Ovary (tissue), 9 donors: Measurements from ENCODE around the gene SLC22A2. TPM values are rescaled to one million over a fixed set of nuclear protein-coding genes. Genes with fewer than 3 reads are reported as not detected.

Source experiments
- DNase-seq, 5 donors: peaks; one replicate each; pipeline ENCODE4 v3.0.0-alpha.2; 2019 to 2020
- H3K27ac ChIP-seq, 2 donors: fragments of 200-600 bp; one replicate each; pipeline versions ENCODE4 v1.5.1 to v1.8.0; 2019 to 2022
- H3K27me3 ChIP-seq: fragments of 200-600 bp; one replicate; pipeline ENCODE4 v1.8.0; 2022
- H3K36me3 ChIP-seq: fragments of 200-600 bp; sonication (generic); one replicate; pipeline ENCODE4 v1.5.1; 2019
- H3K4me1 ChIP-seq: one replicate; pipeline ENCODE4 v1.8.1; 2013; ENCODE audit warnings: mild to moderate bottlenecking, moderate library complexity; ENCODE audit not compliant: insufficient read depth
- H3K4me3 ChIP-seq: fragments of 200-600 bp; sonication (generic); one replicate; pipeline ENCODE4 v1.5.1; 2017
- H3K9me3 ChIP-seq, 2 donors: fragments of 200-600 bp in 1 of 2; sonication (generic) in 1 of 2; one replicate each; pipeline versions ENCODE4 v1.5.1 to v1.8.1; 2013 to 2019; ENCODE audit warnings: mild to moderate bottlenecking in 1 of 2, moderate library complexity in 1 of 2
- CTCF ChIP-seq, 3 donors: fragments of 450-650 bp in 2 of 3; fragments of 200-600 bp in 1 of 3; IDR thresholded peaks; one replicate each; pipeline versions ENCODE4 v1.5.1 to v1.8.0; 2016 to 2022; ENCODE audit warnings: antibody characterized with exemption in 3 of 3, mild to moderate bottlenecking in 1 of 3
- EP300 ChIP-seq: sonication (generic); formaldehyde crosslinking; IDR thresholded peaks from one replicate; pipeline ENCODE4 v1.6.1; 2017; ENCODE audit warnings: antibody characterized with exemption
- POLR2A ChIP-seq: fragments of 450-650 bp; IDR thresholded peaks from one replicate; pipeline ENCODE4 v1.6.1; 2017; ENCODE audit warnings: antibody characterized with exemption, mild to moderate bottlenecking, moderate library complexity
- WGBS, 3 donors: extraction: QIAGEN DNeasy Blood & Tissue Kit in 1 of 3; methylation state at CpG; one replicate each; pipeline versions ENCODE4 v1.1.5 to v1.1.7; 2013 to 2017; 5-methylcytosine and 5-hydroxymethylcytosine counted together
- intact Hi-C, 4 donors: fragments of 100-400 bp; cut with DNase I; formaldehyde crosslinking; loops; one replicate each; pipeline versions ENCODE4 v1.11.0 to v1.15.1; 2022 to 2023
- polyA plus RNA-seq, 2 donors: library from polyadenylated mRNA; stranded (reverse); fragments of 200-250 nt in 1 of 2; fragments of 350-450 nt in 1 of 2; fragmentation: Illumina TruSeq in 1 of 2; extraction: RNeasy Lipid Tissue Mini Kit (QIAGEN cat#74804) in 1 of 2; gene quantifications; one replicate each; pipeline ENCODE4 v1.2.3, GENCODE V29; 2013 to 2014
- total RNA-seq, 7 donors: library from RNA; depleted of rRNA in 2 of 7; stranded (reverse); fragments of >200 nt in 2 of 7; fragmentation: NEBNext Ultra II Directional in 3 of 7; extraction: Animal tissue kit (Norgen Biotek cat#: 25700) in 3 of 7; gene quantifications; one replicate each; pipeline versions ENCODE4 v1.1.0 to v1.2.4, GENCODE V29; 2016 to 2023
- donor health status: DM: no; HTN: no; CAD: no; lungs with moderate emphysema.
- donor health status: DM: no; HTN: no; CAD: no.
- donor health status: Bipolar disorder and iron deficiency.
- donor health status: DM: yes; HTN: yes; CAD: no.
- donor health status: DM: no; HTN: no; CAD: no.
- donor health status: DM: yes; HTN: yes; CAD: no.

Gene SLC22A2
- total and polyA plus RNA-seq, 9 donors = 0.10 to 0.20 (median 0.16) TPM; not detected in 6

- Histone ChIP-seq H3K27me3 (no peaks in the 10 kb centered on the region), H3K36me3 (no peaks in the 10 kb centered on the region), H3K27ac (peak overlapping the region in 1 of 2 donors; percentile 21), H3K9me3 (no peaks in the 10 kb centered on the region), H3K4me1 (no peaks in the 10 kb centered on the region), H3K4me3 (no peak overlapping the region)
- TF ChIP-seq CTCF (IDR thresholded peaks at IDR 0.05) (no peak), EP300 (no peak), POLR2A (no peak)
- intact Hi-C loops = no loop called here
- 15 to 32% (median 16%) methylated on average over 4 of the region's 4 CpGs for WGBS, 3 donors
- no peak for DNase-seq
These were observed 42.7 kb upstream of the SLC22A2 start for GRCh38 chr6:160301339-160301738.

- Histone ChIP-seq H3K36me3 (no peaks in the 10 kb centered on the region), H3K27ac (no peak overlapping the region), H3K9me3 (no peaks in the 10 kb centered on the region), H3K27me3 (no peaks in the 10 kb centered on the region), H3K4me1 (no peaks in the 10 kb centered on the region), H3K4me3 (no peak overlapping the region)
- WGBS, 3 donors = 81 to 85% (median 83%) methylated on average over 15 of the region's 15 CpGs
- intact Hi-C loops = no loop called here
- TF ChIP-seq POLR2A = no peak
- TF ChIP-seq EP300 = no peak
- TF ChIP-seq CTCF (IDR thresholded peaks at IDR 0.05) = no peak
- DNase-seq = no peak
These were observed 41.6 kb upstream of the SLC22A2 start for GRCh38 chr6:160300076-160300695.

GRCh38 chr6:160299559-160299958, 40.9 kb upstream of the SLC22A2 start:
- TF ChIP-seq CTCF (IDR thresholded peaks at IDR 0.05) (no peak), EP300 (no peak), POLR2A (no peak)
- no peak overlapping the region for H3K27ac ChIP-seq
- no peak overlapping the region for H3K4me3 ChIP-seq
- WGBS, 3 donors = 94 to 95% (median 94%) methylated on average over 11 of the region's 11 CpGs
- no peaks in the 10 kb centered on the region for H3K27me3 ChIP-seq
- no peaks in the 10 kb centered on the region for H3K4me1 ChIP-seq
- intact Hi-C loops = no loop called here
- H3K36me3 ChIP-seq = no peaks in the 10 kb centered on the region
- H3K9me3 ChIP-seq = no peaks in the 10 kb centered on the region
- no peak for DNase-seq

GRCh38 chr6:160298121-160298520, 39.5 kb upstream of the SLC22A2 start:
- H3K9me3 ChIP-seq = no peaks in the 10 kb centered on the region
- 87 to 91% (median 91%) methylated on average over 8 of the region's 8 CpGs for WGBS, 3 donors
- H3K4me1 ChIP-seq = no peaks in the 10 kb centered on the region
- intact Hi-C loops = no loop called here
- TF ChIP-seq CTCF (IDR thresholded peaks at IDR 0.05) (no peak), EP300 (no peak), POLR2A (no peak)
- H3K36me3 ChIP-seq = no peaks in the 10 kb centered on the region
- H3K27ac ChIP-seq = no peak overlapping the region
- no peaks in the 10 kb centered on the region for H3K27me3 ChIP-seq
- no peak overlapping the region for H3K4me3 ChIP-seq
- DNase-seq = no peak
